Neutrophil (primary cell): ENCODE measurements around the gene ANTXR2.

Source experiments
- H3K27ac ChIP-seq: fragments of 200-600 bp; sonication (generic); 2 replicates; pipeline ENCODE4 v1.5.1; 2016; ENCODE audit warnings: mild to moderate bottlenecking, moderate library complexity
- H3K27me3 ChIP-seq: fragments of 200-600 bp; sonication (generic); 2 replicates; pipeline ENCODE4 v1.6.0; 2016; ENCODE audit warnings: mild to moderate bottlenecking
- H3K36me3 ChIP-seq: fragments of 200-600 bp; sonication (generic); 2 replicates; pipeline ENCODE4 v1.5.1; 2017
- H3K4me1 ChIP-seq, 2 experiments: fragments of 200-600 bp in 1 of 2; sonication (generic) in 1 of 2; 1 replicate in 1 of 2; 2 replicates in 1 of 2; pipeline versions ENCODE4 v1.5.1 to v1.6.1; 2013 to 2016; ENCODE audit warnings: low read depth in 1 of 2, low read length in 1 of 2, mild to moderate bottlenecking in 1 of 2, moderate library complexity in 1 of 2; ENCODE audit not compliant: control insufficient read depth in 1 of 2, insufficient read depth in 1 of 2
- H3K4me3 ChIP-seq, 2 experiments: fragments of 200-600 bp in 1 of 2; sonication (generic) in 1 of 2; 1 replicate in 1 of 2; 2 replicates in 1 of 2; pipeline ENCODE4 v1.5.1; 2013 to 2016; ENCODE audit warnings: low read depth in 1 of 2, low read length in 1 of 2, mild to moderate bottlenecking in 1 of 2, moderate library complexity in 1 of 2
- H3K9me3 ChIP-seq: fragments of 200-600 bp; sonication (generic); 2 replicates; pipeline ENCODE4 v1.5.1; 2016
- CTCF ChIP-seq: fragments of 200-600 bp; sonication (generic); IDR thresholded peaks from 2 replicates; pipeline ENCODE4 v1.5.1; 2016; ENCODE audit warnings: antibody characterized with exemption

ANTXR2 gene

GRCh38 chr4:79856196-79856595 is 216.8 kb downstream of the ANTXR2 start:
- TF ChIP-seq CTCF, result no peak
- H3K9me3 ChIP-seq, result no peaks in the 10 kb centered on the region
- no peak overlapping the region for H3K4me3 ChIP-seq
- no peak overlapping the region for H3K27ac ChIP-seq
- H3K27me3 ChIP-seq, result no peaks in the 10 kb centered on the region
- no peaks in the 10 kb centered on the region for H3K36me3 ChIP-seq
- H3K4me1 ChIP-seq, result no peaks in the 10 kb centered on the region

- Histone ChIP-seq H3K36me3 (no peaks in the 10 kb centered on the region), H3K27me3 (no peaks in the 10 kb centered on the region), H3K4me1 (no peaks in the 10 kb centered on the region), H3K27ac (no peak overlapping the region), H3K4me3 (no peak overlapping the region), H3K9me3 (no peaks in the 10 kb centered on the region)
- TF ChIP-seq CTCF, result no peak
Observed at GRCh38 chr4:79854856-79855502, 218.1 kb downstream of the ANTXR2 start.

- no peaks in the 10 kb centered on the region for H3K36me3 ChIP-seq
Observed at GRCh38 chr4:79852305-79852730, 220.7 kb downstream of the ANTXR2 start.

GRCh38 chr4:79851625-79852304 is 221.3 kb downstream of the ANTXR2 start:
- Histone ChIP-seq H3K4me3 (no peak overlapping the region), H3K4me1 (no peaks in the 10 kb centered on the region), H3K27me3 (no peaks in the 10 kb centered on the region), H3K27ac (no peak overlapping the region), H3K36me3 (no peaks in the 10 kb centered on the region), H3K9me3 (no peaks in the 10 kb centered on the region)
- TF ChIP-seq CTCF, result no peak

More at GRCh38 chr4:79852305-79852730, 220.7 kb downstream of the ANTXR2 start:
- Histone ChIP-seq H3K27me3 (no peaks in the 10 kb centered on the region), H3K27ac (no peak overlapping the region), H3K4me1 (no peaks in the 10 kb centered on the region), H3K4me3 (no peak overlapping the region), H3K9me3 (no peaks in the 10 kb centered on the region)
- no peak for TF ChIP-seq CTCF
